HepG2 (cell line): ENCODE measurements around the gene RBMS2. TPM values are rescaled to one million over a fixed set of nuclear protein-coding genes. Genes with fewer than 3 reads are reported as not detected.

ENCODE experiments used
- ELF3 ChIP-seq: IDR thresholded peaks from 2 replicates; pipeline ENCODE4 v1.6.1; 2016; ENCODE audit warnings: missing genetic modification reagents, missing compliant biosample characterization
- ETV5 ChIP-seq: IDR thresholded peaks from 2 replicates; pipeline ENCODE4 v1.6.1; 2018; ENCODE audit warnings: missing biosample characterization, missing genetic modification reagents, inconsistent platforms, borderline replicate concordance
- JARID2 ChIP-seq: sonication (generic); formaldehyde crosslinking; IDR thresholded peaks from 2 replicates; pipeline ENCODE4 v1.8.1; 2023; ENCODE audit warnings: missing genetic modification reagents, inconsistent platforms; ENCODE audit not compliant: insufficient replicate concordance
- KDM5A ChIP-seq: fragments of 200-600 bp; sonication (generic); IDR thresholded peaks from 2 replicates; pipeline ENCODE4 v1.7.0; 2018; ENCODE audit warnings: antibody characterized with exemption, mild to moderate bottlenecking, low read length, borderline replicate concordance
- KLF16 ChIP-seq, 2 experiments: sonication (generic) in 1 of 2; formaldehyde crosslinking in 1 of 2; IDR thresholded peaks; 2 replicates each; pipeline versions ENCODE4 v1.6.1 to v1.8.0; 2016 to 2023; ENCODE audit warnings: missing genetic modification reagents in 2 of 2, missing compliant biosample characterization in 1 of 2
- MED13 ChIP-seq: sonication (generic); formaldehyde crosslinking; IDR thresholded peaks from 2 replicates; pipeline ENCODE4 v1.5.0; 2020; ENCODE audit warnings: missing genetic modification reagents
- ZFP36L2 ChIP-seq: sonication (generic); formaldehyde crosslinking; IDR thresholded peaks from 2 replicates; pipeline ENCODE4 v1.4.0; 2020; ENCODE audit warnings: missing genetic modification reagents
- ZNF746 ChIP-seq: sonication (generic); formaldehyde crosslinking; IDR thresholded peaks from 2 replicates; pipeline ENCODE4 v1.8.0; 2022; ENCODE audit warnings: mild to moderate bottlenecking, missing genetic modification reagents
- polyA plus RNA-seq, 8 experiments: library from polyadenylated mRNA; depleted of rRNA in 3 of 8; stranded (reverse) in 7 of 8; unstranded in 1 of 8; fragments of >200 nt; fragmentation: Illumina TruSeq in 4 of 8; extraction: Trizol in 4 of 8; gene quantifications; 2 replicates each; pipeline versions ENCODE4 v1.2.1 to v1.2.3, GENCODE V29; 2011 to 2016; ENCODE audit warnings: low read depth in 4 of 8, missing spikeins in 1 of 8, mixed read lengths in 1 of 8; ENCODE audit not compliant: insufficient read depth in 1 of 8
- total RNA-seq, 5 experiments: library from RNA; depleted of rRNA; stranded (reverse); fragments of >200 nt; fragmentation: Illumina TruSeq; extraction: Trizol; gene quantifications; 2 replicates each; pipeline ENCODE4 v1.2.3, GENCODE V29; 2016; ENCODE audit warnings: low read depth in 1 of 5
- TF ChIP-seq, protein P1 (sequence below): sonication (generic); formaldehyde crosslinking; IDR thresholded peaks from 2 replicates; pipeline ENCODE4 v1.4.0; 2020; ENCODE audit warnings: missing genetic modification reagents
- TF ChIP-seq, protein P2 (sequence below): IDR thresholded peaks from 2 replicates; pipeline ENCODE4 v1.6.1; 2012; ENCODE audit warnings: low read depth, low read length, improper control_type of control experiment
- TF ChIP-seq, protein P3 (sequence below): IDR thresholded peaks from 2 replicates; pipeline ENCODE4 v1.6.1; 2016; ENCODE audit warnings: low read depth, control low read depth
- TF ChIP-seq, protein P4 (sequence below): sonication (generic); formaldehyde crosslinking; IDR thresholded peaks from 2 replicates; pipeline ENCODE4 v1.5.1; 2020; ENCODE audit warnings: mild to moderate bottlenecking, missing genetic modification reagents, moderate library complexity
- TF ChIP-seq, protein P5 (sequence below): sonication (generic); formaldehyde crosslinking; IDR thresholded peaks from 2 replicates; pipeline ENCODE4 v1.8.1; 2023; ENCODE audit warnings: mild to moderate bottlenecking, missing genetic modification reagents
- TF ChIP-seq, protein P6 (sequence below): IDR thresholded peaks from 2 replicates; pipeline ENCODE4 v1.6.1; 2016; ENCODE audit warnings: mild to moderate bottlenecking

The RBMS2 gene
- total and polyA plus RNA-seq, 2 of the 13 experiments (the other 11 are each of a cell fraction or from before 2014, with no cell fraction given), result 0.53 to 7.4 TPM

DNA sequence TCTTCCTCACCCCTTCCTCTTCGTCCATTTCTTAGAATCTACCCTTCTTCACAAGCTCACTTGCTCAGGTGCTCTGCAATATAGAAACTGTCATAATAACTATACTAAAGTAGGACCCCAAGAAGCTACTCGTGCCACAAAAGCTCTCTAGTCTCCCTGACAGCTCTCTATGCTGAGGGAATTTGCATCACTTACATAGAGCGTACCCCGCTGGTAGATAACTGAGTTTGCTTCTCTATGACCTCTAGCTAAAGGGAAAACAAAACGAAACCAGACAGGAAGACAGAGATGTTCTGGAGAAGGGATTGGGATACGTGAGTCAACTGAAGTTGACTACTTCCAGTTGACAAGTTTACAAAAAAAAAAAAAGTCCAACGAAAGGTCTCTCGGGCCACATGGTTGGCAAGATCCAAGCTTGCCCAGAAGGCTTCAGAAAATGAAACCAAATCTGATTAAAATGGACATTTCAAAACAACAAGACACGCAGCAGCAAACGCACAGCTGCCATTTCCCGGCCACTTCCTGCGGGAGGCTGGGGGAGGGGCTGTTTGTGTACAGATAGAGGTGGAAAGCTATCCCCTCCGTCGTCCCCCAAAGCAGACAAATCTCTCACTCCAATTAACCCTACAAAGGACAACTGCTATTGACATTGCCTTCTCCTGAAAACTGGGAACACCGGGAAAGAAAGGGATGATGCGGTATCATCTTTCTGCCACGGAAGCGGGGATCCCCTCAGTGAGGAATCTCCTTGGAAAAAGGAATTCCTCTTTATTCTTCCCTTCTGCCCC, 107.2 kb downstream of the RBMS2 start (continued):
- TF ChIP-seq, protein P1, sequence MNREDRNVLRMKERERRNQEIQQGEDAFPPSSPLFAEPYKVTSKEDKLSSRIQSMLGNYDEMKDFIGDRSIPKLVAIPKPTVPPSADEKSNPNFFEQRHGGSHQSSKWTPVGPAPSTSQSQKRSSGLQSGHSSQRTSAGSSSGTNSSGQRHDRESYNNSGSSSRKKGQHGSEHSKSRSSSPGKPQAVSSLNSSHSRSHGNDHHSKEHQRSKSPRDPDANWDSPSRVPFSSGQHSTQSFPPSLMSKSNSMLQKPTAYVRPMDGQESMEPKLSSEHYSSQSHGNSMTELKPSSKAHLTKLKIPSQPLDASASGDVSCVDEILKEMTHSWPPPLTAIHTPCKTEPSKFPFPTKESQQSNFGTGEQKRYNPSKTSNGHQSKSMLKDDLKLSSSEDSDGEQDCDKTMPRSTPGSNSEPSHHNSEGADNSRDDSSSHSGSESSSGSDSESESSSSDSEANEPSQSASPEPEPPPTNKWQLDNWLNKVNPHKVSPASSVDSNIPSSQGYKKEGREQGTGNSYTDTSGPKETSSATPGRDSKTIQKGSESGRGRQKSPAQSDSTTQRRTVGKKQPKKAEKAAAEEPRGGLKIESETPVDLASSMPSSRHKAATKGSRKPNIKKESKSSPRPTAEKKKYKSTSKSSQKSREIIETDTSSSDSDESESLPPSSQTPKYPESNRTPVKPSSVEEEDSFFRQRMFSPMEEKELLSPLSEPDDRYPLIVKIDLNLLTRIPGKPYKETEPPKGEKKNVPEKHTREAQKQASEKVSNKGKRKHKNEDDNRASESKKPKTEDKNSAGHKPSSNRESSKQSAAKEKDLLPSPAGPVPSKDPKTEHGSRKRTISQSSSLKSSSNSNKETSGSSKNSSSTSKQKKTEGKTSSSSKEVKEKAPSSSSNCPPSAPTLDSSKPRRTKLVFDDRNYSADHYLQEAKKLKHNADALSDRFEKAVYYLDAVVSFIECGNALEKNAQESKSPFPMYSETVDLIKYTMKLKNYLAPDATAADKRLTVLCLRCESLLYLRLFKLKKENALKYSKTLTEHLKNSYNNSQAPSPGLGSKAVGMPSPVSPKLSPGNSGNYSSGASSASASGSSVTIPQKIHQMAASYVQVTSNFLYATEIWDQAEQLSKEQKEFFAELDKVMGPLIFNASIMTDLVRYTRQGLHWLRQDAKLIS (CRISPR knock-in tag), result no peak
- TF ChIP-seq ZFP36L2 (CRISPR knock-in tag) (no peak), KDM5A (no peak), KLF16 (CRISPR knock-in tag; IDR thresholded peaks at IDR 0.05) (peak in 1 of 2 experiments; percentile 48; a peak in 1 of 4 replicates), MED13 (CRISPR knock-in tag) (no peak), ELF3 (CRISPR knock-in tag) (0 out of 2 replicates have a peak, but pooled peaks have one; percentile 17), ETV5 (CRISPR knock-in tag) (peak; percentile 46; the same call in 1 of the 2 replicates), JARID2 (CRISPR knock-in tag) (no peak), ZNF746 (CRISPR knock-in tag) (no peak)
- TF ChIP-seq, protein P2, sequence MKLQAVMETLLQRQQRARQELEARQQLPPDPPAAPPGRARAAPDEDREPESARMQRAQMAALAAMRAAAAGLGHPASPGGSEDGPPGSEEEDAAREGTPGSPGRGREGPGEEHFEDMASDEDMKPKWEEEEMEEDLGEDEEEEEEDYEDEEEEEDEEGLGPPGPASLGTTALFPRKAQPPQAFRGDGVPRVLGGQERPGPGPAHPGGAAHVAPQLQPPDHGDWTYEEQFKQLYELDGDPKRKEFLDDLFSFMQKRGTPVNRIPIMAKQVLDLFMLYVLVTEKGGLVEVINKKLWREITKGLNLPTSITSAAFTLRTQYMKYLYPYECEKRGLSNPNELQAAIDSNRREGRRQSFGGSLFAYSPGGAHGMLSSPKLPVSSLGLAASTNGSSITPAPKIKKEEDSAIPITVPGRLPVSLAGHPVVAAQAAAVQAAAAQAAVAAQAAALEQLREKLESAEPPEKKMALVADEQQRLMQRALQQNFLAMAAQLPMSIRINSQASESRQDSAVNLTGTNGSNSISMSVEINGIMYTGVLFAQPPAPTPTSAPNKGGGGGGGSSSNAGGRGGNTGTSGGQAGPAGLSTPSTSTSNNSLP, result no peak
- TF ChIP-seq, protein P3, sequence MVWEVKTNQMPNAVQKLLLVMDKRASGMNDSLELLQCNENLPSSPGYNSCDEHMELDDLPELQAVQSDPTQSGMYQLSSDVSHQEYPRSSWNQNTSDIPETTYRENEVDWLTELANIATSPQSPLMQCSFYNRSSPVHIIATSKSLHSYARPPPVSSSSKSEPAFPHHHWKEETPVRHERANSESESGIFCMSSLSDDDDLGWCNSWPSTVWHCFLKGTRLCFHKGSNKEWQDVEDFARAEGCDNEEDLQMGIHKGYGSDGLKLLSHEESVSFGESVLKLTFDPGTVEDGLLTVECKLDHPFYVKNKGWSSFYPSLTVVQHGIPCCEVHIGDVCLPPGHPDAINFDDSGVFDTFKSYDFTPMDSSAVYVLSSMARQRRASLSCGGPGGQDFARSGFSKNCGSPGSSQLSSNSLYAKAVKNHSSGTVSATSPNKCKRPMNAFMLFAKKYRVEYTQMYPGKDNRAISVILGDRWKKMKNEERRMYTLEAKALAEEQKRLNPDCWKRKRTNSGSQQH (CRISPR knock-in tag), result peak; percentile 70; the same call in 1 of the 2 replicates
- TF ChIP-seq, protein P4, sequence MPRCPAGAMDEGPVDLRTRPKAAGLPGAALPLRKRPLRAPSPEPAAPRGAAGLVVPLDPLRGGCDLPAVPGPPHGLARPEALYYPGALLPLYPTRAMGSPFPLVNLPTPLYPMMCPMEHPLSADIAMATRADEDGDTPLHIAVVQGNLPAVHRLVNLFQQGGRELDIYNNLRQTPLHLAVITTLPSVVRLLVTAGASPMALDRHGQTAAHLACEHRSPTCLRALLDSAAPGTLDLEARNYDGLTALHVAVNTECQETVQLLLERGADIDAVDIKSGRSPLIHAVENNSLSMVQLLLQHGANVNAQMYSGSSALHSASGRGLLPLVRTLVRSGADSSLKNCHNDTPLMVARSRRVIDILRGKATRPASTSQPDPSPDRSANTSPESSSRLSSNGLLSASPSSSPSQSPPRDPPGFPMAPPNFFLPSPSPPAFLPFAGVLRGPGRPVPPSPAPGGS (CRISPR knock-in tag), result no peak
- TF ChIP-seq, protein P5, sequence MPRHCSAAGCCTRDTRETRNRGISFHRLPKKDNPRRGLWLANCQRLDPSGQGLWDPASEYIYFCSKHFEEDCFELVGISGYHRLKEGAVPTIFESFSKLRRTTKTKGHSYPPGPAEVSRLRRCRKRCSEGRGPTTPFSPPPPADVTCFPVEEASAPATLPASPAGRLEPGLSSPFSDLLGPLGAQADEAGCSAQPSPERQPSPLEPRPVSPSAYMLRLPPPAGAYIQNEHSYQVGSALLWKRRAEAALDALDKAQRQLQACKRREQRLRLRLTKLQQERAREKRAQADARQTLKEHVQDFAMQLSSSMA (CRISPR knock-in tag), result no peak
- TF ChIP-seq, protein P6, sequence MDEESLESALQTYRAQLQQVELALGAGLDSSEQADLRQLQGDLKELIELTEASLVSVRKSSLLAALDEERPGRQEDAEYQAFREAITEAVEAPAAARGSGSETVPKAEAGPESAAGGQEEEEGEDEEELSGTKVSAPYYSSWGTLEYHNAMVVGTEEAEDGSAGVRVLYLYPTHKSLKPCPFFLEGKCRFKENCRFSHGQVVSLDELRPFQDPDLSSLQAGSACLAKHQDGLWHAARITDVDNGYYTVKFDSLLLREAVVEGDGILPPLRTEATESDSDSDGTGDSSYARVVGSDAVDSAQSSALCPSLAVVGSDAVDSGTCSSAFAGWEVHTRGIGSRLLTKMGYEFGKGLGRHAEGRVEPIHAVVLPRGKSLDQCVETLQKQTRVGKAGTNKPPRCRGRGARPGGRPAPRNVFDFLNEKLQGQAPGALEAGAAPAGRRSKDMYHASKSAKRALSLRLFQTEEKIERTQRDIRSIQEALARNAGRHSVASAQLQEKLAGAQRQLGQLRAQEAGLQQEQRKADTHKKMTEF (CRISPR knock-in tag), result 0 out of 2 replicates have a peak, but pooled peaks have one; percentile 26
